HL-60 (cell line): ENCODE results near the gene REPS1.

Experiments used
- CTCF ChIP-seq: IDR thresholded peaks from one replicate; pipeline ENCODE4 v1.5.1; 2011; ENCODE audit warnings: low read length, control low read depth, inconsistent platforms; ENCODE audit not compliant: insufficient read depth
- POLR2AphosphoS5 ChIP-seq: IDR thresholded peaks from 2 replicates; pipeline ENCODE4 v1.6.1; 2012; ENCODE audit warnings: low read depth
- REST ChIP-seq: IDR thresholded peaks from 2 replicates; pipeline ENCODE4 v1.6.1; 2012; ENCODE audit warnings: low read depth; ENCODE audit not compliant: insufficient replicate concordance

GRCh38 chr6:138896104-138896756 lies 91.8 kb downstream of the REPS1 start:
- no peak for TF ChIP-seq POLR2AphosphoS5
- TF ChIP-seq CTCF: no peak
- no peak for TF ChIP-seq REST
